Stimulated activated CD8-positive, alpha-beta memory T cell treated with anti-CD3 and anti-CD28 coated beads, Interleukin-12 subunit alpha, Interleukin-12 subunit beta, amount 100 ng/mL, for 4 hours (primary cell): ENCODE data around the gene CDKAL1.

Experiments used
- DNase-seq: peaks from one replicate; pipeline ENCODE4 v3.0.0-alpha.2; 2020; ENCODE audit warnings: low read depth

CDKAL1 gene

DNA sequence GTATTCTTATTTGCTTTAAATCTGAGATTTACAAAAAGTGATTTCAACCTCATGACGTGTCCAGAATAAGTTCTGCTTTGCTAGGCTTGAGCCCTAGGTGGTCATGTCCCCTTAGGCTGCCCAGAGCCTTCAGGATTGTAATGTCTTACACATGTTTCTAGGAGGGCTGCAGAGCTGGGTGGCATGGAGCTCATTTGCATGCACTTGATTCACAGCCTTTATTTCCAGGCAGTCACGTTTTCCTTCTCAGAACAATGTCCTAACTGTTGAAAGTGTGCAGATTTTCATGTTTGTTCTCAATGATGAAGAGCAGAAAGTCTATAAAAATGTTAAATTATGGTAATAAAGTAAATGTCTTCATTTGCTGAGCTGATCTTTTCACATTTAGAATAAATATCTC lies 610.7 kb downstream of the CDKAL1 start:
- no peak for DNase-seq

DNA sequence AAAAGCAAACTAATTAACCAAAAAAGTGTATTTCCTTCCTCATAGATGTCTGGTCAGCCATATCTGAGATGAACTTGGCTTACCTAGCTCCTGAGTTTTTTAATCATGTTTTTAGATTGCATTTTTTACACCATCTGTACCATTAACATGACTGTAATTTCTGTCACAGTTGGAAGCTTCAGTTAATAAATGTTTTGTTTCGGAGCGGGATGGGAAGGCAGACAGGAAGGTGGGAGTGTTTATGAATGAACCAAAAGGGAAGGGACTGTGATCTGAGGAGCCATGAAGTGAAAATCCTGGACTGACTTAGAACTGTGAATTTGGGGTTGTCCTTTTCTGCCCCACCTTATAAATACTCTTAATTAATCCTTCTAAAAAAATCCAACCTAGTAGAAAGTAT lies 613.7 kb downstream of the CDKAL1 start:
- no peak for DNase-seq

GRCh38 chr6:21149470-21149869 lies 615.2 kb downstream of the CDKAL1 start:
- DNase-seq, result no peak

DNA sequence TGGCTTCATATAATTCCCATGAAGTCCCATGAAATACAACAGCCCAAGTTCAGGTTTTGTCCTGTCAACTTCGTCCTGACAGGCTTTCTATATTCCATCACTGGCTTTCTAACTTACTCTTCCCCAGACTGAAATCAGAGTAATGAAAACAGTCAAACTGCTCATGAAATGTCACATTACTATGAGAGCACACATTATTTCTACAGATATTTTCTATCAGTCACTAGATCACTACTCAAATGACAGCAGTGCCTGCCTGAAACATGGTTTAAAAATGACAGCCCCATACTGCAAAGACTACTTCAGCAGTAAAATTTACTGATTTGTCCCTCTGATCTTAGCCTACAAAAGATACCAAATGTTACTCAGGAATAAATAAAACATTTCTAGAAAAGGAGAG lies 616.4 kb downstream of the CDKAL1 start:
- DNase-seq, result no peak

GRCh38 chr6:21151119-21151518 lies 616.9 kb downstream of the CDKAL1 start:
- no peak for DNase-seq

GRCh38 chr6:21151530-21151929 lies 617.3 kb downstream of the CDKAL1 start:
- no peak for DNase-seq

DNA sequence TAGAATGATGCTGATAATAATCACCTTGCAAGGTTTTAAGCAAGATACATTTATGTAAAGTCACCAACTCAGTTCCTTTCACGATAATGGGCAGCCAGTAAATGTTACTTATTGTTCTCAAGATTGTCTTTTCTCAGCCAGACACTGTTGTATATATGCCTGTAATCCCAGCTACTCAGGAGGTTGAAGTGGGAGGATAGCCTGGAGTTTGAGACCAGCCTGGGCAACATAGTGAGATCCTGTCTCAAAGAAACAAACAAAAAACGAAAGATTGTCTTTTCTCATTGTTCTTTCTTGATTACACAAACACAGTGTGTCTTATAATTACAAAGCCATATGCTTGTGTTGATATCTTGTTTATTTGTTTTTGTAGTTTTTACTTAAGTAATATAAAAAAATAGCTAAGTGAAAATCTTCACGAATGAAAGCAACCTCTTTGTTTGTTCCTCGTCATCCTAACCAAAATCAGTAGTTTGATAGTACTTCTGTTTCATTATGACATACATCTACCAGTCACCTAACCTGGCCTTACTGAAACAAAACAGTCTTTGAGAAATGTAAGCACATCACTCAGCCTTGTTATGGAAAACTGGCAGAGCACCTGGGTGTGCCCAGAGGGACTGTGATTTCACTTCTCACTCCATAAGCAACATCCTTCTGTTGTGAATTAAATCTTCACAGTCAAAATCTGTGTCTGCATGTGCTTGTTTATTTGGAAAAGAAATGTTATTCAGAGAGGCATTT lies 623.1 kb downstream of the CDKAL1 start:
- DNase-seq, result no peak

- DNase-seq, result no peak
Observed at GRCh38 chr6:21158149-21158548, 623.9 kb downstream of the CDKAL1 start.

DNA sequence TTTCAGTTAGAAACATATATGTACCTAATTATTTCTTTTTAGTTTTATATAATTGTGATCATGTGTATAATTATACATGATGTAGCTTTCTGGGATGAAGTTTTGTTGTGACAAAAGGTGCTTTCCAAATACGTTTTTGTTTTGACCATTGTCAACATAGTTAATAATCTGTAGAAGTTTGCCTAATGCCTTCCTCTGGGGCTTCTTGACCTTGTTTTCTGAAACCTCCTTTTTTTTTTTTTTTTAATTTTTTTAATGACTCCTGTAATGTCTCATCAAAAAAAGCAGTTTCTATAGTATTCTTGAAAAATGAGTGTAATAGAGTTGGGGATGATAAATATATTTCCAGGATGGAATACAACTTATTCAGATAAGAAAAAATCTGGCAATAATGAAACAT lies 624.6 kb downstream of the CDKAL1 start:
- DNase-seq, result no peak

- no peak for DNase-seq
Observed at GRCh38 chr6:21159465-21159864, 625.2 kb downstream of the CDKAL1 start.

DNA sequence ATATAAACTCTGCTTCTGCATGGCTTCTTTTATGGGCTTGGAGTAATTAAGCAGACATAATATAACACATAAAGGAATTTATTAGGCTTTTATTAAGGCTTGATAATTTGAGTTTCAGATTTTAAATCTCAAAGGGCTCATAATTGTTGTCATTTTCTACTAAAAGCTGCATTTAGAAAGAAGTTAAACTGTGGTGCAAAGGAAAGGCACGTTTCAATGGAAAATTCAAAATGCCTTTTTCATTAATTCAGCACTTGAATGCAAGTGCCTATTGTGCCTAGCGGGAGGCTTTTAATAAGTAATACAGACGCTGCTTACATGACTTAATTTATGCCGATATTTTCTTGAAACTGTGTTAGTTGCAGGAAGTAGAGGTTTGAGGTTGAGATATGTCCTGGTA lies 627.5 kb downstream of the CDKAL1 start:
- DNase-seq, result no peak

- no peak for DNase-seq
Observed at GRCh38 chr6:21163110-21163837, 629.0 kb downstream of the CDKAL1 start.

DNA sequence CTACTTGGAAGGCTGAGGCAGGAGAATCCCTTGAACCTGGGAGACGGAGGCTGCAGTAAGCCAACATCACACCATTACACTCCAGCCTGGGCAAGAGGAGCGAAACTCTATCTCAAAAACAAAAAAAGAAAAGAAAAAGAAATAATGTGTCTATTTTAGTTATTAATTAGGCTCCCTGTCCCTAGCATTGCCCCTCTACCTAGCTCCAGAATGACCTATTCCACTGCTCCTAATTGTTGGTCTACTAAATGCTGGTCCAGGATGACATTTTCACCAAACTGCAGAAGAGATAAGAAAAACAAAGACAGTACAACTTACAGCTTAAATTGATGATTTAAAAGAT lies 629.6 kb downstream of the CDKAL1 start:
- no peak for DNase-seq

GRCh38 chr6:21164768-21165326 lies 630.6 kb downstream of the CDKAL1 start:
- DNase-seq, result no peak

GRCh38 chr6:21166754-21167153 lies 632.5 kb downstream of the CDKAL1 start:
- no peak for DNase-seq

GRCh38 chr6:21167790-21168189 lies 633.5 kb downstream of the CDKAL1 start:
- no peak for DNase-seq

- DNase-seq, result no peak
Observed at GRCh38 chr6:21171801-21172200, 637.5 kb downstream of the CDKAL1 start.

DNA sequence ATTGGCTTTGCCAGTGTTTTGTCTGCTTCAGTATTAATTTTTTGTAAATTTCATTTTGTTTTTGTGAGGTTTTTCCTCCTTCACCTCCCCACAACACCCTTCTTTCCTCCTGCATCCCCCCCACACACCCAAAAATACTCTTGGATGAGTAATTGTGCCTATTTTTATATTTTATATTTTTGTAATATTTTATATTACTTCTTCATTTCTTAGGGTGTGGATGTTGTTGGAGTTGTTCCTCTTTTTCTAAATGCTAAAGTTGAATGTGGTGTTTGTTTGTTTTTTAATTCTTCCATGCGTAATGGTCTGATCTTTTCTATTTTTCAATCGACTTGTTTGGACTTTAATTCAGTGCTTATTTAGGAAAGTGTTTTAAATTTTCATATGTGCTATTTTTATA lies 638.8 kb downstream of the CDKAL1 start:
- DNase-seq, result no peak

DNA sequence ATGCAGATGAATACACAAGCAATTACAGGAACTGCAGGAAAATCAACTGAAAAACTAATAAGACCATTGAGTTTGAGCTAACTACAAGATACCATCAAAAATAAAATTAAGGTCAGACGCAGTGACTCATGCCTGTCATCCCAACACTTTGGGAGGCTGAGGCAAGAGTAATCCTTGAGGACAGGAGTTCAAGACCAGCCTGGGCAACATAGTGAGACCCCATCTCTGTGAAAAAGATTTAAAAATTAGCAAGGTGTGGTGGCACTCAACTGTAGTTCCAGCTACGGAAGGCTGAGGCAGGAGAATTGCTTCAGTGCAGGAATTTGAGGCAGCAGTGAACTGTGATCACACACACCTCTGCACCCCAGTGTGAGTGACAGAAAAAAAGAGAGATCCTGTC lies 639.4 kb downstream of the CDKAL1 start:
- DNase-seq, result no peak

DNA sequence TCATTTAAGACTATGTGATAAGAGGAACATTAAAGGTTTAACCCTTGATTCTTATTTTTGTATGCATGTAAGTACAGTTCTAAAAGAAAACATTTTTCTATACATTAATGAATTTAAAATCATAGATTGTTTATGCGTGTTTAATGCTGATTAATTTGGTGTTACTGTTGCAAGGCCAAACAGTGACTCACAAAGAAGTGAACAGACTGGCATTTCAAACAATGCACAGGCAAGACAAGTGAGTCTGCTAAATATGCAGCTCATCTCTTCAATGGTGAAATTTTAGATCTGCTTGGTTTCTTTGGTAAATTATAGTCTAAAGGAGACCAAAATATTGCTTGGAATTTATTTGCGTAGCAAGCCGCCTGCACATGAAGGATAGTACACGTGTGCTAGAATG lies 641.9 kb downstream of the CDKAL1 start:
- no peak for DNase-seq

DNA sequence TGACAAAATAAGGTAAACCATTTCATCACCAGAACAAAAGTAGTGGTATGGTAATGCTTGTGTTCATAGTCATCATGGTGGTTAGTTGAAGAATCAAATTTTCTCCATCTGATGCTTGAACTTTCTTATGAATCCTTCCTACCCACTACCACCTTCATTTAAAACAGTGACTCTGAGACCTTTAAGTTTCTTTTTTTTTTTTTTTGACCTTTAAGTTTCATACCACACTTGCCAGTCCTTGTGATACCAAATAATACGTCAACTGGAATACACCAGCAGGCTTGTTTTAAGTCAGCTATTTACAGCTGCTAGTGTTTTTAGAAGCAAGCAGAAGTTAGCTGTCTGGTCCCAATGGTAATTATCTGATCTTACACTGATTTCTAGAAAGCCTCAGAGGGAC lies 645.9 kb downstream of the CDKAL1 start:
- DNase-seq, result no peak

DNA sequence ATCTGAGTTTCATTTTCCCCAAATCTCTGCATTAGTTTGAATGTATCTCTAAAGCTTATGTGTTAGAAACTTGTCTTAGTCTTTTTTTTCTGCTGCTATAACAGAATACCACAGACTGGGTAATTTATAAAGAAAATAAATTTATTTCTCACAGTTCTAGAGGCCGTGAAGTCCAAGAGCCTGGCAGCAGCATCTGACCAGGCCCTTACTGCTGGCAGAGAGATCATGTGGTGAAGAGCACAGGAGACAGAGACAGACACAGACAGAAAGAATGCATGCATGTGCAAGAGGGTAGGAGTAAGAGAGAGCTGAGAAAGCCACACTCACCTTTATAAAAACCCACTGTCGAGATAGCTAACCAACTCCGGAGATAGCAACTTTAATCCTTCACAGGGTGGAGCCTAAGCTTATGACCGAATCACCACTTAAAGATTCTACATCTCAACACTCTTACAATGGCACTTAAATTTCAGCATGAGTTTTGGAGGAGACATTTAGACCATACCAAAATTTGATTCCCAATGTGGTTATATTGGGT lies 646.6 kb downstream of the CDKAL1 start:
- DNase-seq, result no peak

- DNase-seq, result no peak
Observed at GRCh38 chr6:21181866-21182265, 647.6 kb downstream of the CDKAL1 start.
